SIG-M5 (cell line): Measurements from ENCODE around the gene KIAA0408.

Source experiments
- DNase-seq: peaks from one replicate; lab custom pipeline; 2025; lab: John Stamatoyannopoulos, UW

The KIAA0408 gene

DNA sequence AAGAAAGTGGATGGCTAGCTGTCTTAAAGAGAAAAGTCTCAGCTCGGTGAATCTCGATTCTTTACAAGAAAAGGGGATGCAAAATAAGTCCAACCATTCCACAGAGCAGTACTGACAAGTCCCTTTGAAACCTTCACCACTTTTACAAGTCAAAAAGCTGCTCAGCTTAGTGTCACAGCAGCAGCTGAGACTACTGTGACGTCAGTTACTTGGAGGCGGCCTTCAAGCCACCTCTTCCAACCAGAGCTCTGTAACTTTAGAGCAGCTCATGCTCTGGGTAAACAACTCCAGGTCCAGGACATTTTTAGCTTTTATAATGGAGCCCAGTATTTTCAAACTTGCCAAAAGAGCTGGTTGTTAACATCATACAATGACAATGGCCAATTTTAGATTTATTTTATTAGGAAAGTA is at the start of gene KIAA0408:
Gene KIAA0408 (minus strand): TSS at position 159 of the 411 bp plus-strand sequence. CDS start 5,408 bp downstream, outside the sequence.
- no peak for DNase-seq

DNA sequence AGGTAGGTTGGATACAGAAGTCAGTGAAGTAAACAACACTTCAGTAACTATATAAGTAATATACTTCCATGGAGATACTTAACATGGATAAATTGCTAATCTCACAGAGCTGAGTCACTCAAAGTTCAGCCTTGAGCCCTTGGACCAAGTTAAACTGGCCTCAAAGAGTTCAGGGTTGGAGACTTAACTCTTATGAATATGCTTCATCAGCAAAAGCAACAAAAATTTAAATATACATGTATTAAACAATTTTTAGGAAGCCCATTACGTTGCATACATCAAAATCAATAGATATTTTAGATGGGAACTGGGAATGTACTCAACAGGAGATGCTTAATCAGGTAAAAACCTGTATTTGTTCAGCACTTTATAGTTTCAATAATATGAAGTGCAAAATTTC is 47.7 kb upstream of the KIAA0408 start:
- DNase-seq, result no peak

DNA sequence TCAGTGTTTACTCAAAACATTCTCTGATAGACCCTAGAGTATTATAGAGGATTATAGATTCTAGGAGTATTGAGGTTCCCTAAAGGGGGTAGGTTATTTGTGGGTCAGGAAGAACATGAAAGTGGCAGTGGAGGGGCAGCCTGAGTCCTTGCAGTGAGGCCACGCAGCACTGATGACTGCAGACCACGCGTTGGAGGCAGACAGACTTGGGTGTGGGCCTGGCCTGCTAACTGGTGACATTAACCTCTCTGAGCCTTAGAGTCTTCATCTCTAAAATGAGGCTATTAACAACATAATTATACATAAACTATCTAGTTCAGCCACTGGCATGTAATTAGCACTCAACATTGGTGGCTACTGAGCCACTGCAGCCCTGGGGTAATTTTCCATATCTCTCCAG is 43.8 kb upstream of the KIAA0408 start:
- DNase-seq, result no peak

DNA sequence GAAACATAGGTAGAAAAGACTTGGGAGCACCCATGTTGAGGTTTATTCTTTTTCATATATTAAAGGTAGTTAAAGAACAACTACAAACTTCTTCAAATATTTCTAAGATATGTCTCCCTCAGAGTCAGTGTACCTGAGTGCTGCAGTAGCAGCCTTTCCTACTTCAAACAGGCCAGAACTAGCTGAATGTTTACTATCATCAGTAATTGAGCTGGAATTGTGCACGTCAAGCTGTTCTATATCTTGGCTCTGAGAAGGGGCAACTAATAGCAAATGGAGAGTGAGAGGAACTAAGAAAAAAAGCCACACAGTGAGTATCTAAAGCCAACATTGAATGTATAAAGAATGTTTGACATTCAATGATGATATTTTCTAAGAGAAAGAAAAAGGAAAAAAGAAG is 38.2 kb upstream of the KIAA0408 start:
- no peak for DNase-seq

DNA sequence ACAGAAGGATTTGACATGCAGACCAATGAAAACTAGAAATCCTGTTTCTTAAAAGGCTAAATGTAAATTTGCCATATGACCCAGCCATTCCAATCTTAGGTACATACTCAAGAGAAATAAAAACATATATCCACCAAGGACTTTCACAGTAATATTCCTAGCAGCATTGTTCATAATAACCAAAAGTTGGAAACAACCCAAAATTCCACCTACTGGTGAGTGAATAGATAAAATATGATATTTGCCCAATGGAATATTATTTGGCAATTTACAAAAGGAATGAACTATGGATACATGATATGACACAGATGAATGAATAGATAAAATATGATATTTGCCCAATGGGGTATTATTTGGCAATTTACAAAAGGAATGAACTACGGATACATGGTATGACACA is 37.3 kb upstream of the KIAA0408 start:
- no peak for DNase-seq

DNA sequence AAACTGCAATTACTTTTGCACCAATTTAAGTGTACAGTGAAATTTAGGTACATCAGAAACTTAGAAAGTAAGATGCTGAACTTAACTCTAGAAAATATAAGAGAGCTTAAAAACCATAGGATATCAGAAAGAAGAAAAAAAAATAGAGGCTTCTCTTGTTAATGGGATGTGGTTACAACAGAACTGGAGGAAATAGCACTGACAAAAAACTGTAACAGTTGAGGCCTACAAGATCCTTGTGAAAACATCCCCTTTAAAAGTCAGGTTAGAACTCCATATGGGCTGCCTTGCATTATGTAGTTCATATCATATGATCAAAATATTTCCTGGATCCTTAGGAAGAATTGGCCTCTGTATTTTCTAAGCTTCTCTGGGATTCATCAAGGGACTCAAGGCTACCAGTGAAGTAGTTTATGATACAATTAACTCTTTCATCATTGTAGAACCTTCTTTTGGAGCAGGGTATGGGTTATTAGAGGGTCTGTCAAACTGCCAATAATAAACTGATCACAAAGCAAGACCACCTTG is 35.1 kb upstream of the KIAA0408 start:
- no peak for DNase-seq

DNA sequence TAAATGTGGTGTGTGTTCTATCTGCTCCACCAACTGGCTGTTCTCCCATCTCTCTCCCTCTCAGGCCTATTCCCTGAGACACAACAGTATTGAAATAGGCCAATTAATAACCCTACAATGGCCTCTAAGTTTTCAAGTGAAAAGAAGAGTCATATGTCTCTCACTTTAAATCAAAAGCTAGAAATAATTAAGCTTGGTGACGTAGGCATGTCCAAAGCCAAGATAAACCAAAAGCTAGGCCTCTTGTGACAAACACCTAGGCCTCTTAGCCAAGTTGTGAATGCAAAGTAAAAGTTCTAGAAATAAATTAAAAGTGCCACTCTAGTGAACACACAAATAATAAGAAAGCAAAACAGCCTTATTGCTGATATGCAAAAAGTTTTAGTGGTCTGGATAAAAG is 30.1 kb upstream of the KIAA0408 start:
- no peak for DNase-seq

DNA sequence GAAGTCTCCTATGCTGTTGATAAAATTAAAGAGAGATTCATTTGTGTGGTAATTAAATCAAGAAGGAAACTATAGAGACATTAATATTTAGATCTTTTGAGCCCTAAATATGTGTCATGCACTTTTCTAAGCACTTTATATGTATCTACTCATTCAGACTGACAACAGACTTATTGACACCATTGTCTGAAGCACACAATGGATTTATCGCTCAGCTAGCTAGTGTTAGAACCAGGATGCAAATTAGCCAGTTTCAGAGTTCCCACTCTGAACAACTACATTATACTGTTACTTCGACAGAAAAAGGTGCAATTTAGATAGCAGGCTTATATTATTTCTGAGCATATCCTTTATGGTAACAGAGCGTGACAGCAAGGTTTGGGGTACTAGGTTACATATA is 27.7 kb upstream of the KIAA0408 start:
- DNase-seq, result no peak

DNA sequence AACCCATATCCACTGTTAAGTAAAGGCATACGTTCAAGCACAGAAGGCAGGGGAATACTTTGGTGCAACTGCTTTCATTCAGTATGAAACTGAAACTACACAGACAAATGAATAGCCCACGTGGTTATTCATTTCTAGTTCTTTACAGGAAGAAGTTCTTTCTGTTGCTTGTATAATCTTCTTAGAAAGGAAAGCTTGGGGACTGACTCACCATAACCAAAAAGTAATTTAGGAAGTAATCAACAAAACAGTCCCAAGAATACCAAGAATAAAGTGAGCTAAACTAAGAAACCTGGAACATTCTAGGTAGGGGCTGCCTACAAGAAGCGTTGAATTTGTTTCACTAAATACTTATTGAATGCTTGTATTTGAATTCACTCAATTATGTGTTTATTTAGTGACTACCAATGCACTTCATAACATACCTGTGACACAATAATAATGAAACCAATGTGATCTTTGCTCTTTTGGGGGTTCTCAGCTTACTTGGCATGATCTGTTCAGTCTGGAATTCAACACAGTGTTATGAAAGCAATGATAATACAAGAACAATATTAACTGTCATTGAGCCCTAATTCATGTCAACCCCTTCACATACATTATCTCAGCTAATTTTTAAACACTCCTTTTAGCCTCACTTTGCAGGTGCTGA is 25.1 kb upstream of the KIAA0408 start:
- DNase-seq, result no peak

DNA sequence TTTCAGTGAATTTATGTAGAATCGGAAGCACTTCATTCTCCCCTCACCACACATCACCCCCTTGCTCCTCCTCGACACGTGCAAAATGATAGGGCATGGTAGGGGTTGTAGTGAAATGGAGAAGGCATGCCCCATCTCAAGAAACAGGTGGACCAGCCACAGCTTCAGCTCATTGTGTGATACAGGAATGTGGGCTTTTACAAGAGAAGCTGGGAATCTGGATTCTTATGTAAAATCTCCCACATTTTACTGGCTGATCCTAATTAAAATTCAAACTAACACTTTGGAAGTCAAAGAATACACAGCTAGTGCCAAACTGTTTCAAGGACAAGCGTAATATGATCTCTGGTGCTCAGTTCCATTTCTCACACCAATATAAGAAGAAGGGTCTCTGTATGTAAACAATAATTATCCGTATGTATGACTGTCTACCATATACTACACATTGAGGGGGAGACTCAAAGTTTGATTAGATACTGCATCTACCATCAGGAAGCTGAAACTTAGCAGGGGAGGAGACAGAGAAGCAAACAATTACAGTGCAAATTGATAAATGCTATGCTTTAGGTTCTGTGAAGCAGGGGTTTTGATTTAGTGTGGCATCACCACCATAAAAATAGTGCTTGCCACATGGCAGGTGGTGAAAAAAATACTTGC is 24.3 kb upstream of the KIAA0408 start:
- DNase-seq, result no peak

DNA sequence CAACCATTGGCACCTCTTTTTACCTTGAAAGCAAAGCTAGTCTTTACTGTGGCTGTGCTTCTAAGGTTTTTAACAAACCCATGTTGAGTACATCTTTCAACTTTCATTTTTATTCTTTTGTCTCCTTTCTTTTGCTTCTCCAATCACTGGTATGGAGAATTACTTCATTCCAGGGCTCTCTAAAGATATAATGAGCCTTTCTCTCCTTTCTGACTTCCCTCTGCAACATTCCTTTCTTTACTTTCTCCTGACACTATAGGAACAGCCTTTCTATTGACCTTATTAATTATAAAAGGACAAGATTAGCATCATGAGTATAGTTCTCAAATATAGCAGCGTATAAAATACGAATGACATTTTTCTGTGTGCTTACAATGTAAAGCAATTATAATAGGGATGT is 23.1 kb upstream of the KIAA0408 start:
- DNase-seq, result no peak

DNA sequence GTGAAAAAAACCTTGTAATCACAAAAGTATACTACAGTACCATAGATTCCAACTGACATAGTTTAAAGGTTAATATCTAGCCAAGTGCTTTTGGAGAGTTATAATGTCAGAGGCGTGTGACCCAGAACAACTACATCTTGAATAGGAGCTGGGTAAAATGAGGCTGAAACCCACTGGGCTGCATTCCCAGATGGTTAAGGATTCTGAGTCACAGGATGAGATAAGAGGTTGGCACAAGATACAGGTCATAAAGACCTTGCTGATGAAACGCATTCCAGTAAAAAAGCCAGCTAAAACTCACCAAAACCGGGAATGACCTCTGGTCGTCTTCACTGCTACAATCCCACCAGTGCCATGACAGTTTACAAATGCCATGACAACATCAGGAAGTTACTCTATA is 22.4 kb upstream of the KIAA0408 start:
- no peak for DNase-seq

DNA sequence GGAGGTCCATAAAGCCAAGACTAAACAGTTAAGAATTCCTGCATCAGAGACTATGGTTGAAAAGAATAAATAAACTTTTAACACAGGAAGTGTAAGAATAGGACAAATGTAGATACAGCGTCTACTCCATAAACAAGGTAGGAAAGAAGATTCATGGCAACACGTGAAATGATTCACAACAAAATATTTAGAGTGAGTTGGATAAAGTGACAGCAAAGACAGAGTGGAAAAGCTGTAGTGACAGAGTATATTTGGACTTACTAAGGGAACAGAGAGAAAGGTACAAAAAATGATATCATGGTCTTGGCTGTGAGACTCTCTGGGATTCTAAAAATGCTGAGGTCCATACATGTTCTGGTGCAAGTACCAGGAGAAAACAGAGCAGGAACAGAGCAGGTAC is 21.9 kb upstream of the KIAA0408 start:
- DNase-seq, result no peak

DNA sequence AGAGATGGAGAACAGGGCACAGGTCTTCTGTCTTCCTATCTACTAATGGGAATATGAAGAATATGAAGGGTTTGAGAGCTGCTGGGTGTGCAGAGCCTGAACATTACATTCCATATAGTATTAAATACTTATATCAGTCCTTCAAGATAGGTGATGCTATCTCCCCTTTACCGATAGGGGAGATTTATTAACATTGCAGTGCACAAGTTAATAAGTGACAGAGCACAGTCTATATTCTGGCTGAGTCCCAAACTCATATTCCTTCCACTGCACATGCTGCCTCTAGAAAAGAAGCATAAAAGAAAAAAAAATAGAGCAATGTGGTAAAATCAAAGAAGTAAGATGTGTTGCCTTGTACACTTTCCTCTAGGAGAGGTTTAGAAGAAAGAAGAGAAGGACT is 18.5 kb upstream of the KIAA0408 start:
- no peak for DNase-seq

DNA sequence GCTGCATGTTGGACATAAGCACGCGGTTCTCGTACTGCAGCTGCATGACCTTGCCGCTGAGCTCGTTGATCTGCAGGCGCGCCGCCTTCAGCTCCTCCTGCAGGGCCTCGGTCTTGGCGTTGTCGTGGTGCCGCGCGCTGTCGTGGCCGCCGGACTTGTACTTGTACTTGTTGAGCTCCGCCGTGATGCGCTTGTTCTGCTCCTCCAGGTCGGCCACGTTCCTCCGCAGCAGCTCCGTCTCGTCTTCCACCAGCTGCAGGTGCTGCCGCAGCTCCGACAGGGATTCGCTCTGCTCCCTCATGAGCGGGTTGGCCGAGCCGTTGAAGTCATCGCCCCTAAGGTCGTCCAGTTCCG is 16.6 kb upstream of the KIAA0408 start:
- DNase-seq, result no peak

DNA sequence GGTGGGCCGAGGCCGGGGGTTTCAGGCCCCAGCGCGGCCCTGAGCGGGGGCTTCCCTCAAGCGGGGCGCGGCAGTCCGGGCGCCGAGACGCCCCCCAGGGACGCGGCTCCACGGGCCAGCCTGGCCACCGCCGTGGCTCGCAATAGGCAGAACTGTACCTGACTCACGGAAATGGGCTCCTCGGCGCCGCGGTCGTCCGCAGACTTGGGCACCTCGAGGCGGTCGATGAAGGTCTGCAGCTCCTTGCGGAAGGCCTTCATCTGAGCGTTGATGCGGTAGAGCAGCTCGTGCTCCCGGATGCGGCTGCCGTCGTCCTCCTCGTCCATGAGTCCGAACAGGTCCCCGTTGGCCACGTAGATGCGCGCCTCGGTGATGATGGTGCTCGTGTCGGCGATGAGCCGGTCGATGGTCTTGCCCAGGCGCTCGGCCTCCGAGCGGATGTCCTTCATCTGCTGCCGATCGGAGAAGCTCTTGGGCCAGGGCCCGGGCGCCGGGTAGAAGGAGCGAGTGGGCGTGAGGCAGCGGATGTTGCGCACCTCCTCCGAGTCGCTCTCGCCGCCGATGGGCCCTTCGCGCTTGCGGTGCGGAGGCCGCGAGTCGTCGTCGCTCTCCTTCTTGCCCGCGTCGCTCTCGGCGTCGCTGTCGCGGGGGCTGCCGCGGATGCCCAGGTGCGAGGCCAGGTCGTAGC is 16.1 kb upstream of the KIAA0408 start:
- DNase-seq, result no peak

DNA sequence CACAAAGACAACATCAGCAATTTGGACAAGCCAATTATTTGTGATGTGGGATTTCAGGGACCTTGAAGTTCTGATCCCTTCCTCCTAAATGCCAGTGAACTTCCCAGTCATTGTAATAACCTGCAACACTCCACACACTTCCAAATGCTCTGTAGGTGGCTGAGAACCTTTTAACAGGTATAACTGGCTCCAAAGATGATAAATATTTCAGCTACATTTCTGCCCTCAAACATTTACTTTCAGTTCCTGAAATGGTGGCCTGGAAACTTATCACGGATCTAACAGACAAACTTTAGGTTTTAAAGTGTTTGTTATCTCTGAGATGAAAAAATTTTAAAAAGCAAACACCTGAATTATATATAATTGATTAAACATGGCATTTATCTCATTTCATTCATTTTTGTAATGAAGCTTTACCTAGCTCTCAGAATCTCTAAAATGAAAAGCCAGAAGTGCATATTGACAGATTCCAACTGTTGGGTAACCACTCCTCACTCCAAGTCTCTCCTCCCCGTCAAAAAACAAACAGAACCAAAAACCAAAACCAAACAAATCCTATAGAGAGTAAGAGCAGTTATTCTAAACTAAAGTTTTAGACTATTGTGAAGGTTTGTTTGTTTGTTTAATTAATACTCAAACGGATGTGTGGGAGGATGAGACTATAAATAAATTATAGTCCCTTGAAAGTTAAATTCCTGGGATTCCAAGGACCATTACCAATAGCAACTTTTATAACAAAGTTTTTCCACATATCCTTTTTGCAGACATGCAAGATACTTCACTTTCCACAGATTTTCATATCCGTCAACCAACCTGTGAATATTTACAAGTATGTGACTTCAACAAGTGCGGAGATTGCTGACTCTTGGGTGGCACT is 12.4 kb upstream of the KIAA0408 start:
- DNase-seq, result no peak

DNA sequence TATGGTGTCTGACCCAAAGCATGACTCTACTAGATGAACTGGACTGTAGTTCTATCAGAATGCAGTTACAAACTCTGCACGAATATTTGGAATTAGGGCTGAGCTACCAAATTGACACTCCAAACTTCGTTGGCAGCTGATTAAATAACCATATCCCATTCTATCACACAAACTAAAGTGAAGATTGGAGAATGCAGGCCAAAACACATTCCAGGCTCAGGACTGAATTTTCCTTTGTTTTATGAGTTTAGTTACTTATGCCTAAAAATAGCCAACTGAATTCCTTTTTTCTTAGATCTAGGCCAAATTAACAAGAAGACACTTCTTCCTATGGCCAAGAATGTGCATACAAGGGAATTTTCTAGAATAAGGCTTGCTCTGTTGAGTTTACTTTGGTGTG is 9.7 kb upstream of the KIAA0408 start:
- DNase-seq, result no peak

DNA sequence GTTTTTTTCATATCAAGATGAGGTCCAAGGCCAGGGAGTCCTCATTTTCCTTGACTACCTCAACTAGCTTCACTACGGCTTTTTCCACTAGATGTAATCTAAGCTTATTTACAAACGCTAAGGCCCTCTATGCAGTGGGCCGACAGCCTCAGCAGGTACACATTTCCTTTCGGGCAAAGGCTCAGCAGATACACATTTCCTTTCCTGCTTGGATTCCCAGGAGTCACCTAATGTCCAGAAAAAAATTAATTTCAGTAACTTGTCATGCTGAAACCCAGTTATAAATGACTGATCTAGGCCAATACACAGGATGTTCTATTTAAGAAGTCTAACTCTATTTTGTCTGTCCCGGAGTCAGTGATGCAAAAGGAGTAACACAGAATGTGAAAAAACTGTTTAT is 7.2 kb upstream of the KIAA0408 start:
- DNase-seq, result no peak

DNA sequence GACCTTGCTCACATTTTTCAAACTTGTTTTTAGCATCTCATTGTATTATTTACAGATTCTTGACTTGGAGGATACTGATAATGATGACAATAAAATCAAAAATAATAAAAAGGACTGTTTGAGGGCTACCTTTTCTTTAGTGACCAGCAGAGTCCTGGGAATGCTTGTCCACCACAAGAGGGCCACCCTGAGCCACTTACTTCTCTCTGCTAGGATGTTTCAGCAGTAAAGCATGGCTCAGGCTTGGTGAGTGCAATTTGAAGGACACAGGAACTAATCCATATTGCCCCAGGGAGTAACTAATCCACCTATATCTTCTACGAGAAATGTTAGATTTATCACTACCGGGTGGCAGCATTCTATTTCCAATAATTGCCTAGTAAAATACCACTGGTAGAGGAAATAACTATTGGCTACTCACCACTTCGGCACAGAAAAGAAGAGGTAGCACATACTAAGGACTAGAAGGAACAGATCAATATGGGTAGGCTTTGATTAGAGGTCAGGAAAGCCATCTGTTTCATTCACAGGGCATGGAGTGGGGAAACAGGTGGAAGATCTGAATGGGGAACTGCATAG is 5.8 kb upstream of the KIAA0408 start:
- no peak for DNase-seq

DNA sequence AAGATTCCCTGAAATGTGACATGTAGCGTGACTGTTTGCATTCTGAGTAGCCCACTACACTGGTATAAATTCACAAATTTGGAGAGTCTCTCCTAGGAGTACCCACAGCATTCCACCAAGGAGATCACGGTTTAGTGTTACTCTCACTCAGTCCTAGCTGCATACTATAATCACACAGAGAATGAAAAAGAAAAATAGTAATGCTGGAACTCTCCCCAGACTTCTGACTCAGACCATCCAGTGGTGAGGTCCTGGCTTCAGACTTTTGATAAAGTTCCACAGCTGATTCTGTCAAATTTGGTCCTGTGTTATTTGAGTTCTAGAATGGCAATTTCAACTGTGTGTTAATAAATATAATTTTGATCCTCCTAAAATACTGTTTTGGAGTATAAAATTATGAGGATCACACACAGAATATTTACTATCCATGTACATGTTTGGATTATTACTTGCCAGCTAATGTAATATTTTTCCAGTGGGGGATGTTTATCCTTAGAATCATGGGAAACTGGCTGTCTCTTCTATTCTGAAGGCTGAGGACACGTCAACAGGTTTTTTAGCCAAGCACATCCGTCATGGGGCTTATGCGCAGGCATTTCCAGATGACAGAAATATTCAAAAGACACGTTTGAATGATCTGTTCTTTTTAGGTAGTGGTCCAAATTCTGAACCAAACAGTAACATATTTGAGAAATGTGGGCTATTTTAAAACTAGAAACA is 5.1 kb upstream of the KIAA0408 start:
- DNase-seq, result no peak
